Effector CD8-positive, alpha-beta T cell (primary cell): Measurements from ENCODE around the gene C9orf57.
"Not testable (repeated sequence)": the region's sequence is repeated elsewhere in the genome, so short reads cannot be mapped to it uniquely, and the experiment has no call there.

ENCODE experiments used
- DNase-seq: peaks from one replicate; lab custom pipeline; 2025; lab: John Stamatoyannopoulos, UW

Gene C9orf57

GRCh38 chr9:72023596-72023995, 36.8 kb downstream of the C9orf57 start:
- no peak for DNase-seq

GRCh38 chr9:72022841-72023240, 37.6 kb downstream of the C9orf57 start:
- no peak for DNase-seq

- DNase-seq: no peak
These were observed 47.1 kb downstream of the C9orf57 start for GRCh38 chr9:72013292-72013760.

- DNase-seq: no peak
These were observed 47.8 kb downstream of the C9orf57 start for GRCh38 chr9:72012646-72013045.

- DNase-seq: not testable (repeated sequence)
These were observed 52.7 kb downstream of the C9orf57 start for GRCh38 chr9:72007726-72008125.

- DNase-seq: no peak
These were observed 53.9 kb downstream of the C9orf57 start for GRCh38 chr9:72006501-72006900.

GRCh38 chr9:72005451-72005850, 55.0 kb downstream of the C9orf57 start:
- no peak for DNase-seq
